ENCODE measurements around the gene PAX8. TPM values are rescaled to one million over a fixed set of nuclear protein-coding genes. Genes with fewer than 3 reads are reported as not detected.
A peak's percentile ranks its signal among the peaks of the same experiment; 100 is the strongest.

The PAX8 gene
- total and polyA plus RNA-seq, 2 of the 13 experiments (the other 11 are each of a cell fraction or from before 2014, with no cell fraction given): 1.5 to 8.8 TPM

DNA sequence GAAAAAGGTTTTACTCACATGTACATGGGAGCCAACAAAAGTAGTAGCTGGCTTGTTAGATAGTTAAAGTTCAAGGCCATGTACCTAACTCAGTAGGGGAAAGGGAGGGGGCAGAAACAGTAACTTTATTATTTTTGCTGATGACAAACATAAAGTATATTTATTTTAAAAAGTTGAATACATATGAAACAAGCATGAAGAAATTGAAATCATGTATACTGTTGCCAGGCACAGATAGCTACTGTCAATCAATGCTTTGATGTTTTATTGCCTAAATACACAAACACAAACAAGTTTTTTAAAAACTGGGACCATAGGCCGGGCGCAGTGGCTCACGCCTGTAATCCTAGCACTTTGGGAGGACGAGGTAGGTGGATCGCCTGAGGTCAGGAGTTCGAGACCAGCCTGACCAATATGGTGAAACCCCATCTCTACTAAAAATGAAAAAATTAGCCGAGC is 112.5 kb downstream of the PAX8 start (continued):
- TF ChIP-seq, protein P1, sequence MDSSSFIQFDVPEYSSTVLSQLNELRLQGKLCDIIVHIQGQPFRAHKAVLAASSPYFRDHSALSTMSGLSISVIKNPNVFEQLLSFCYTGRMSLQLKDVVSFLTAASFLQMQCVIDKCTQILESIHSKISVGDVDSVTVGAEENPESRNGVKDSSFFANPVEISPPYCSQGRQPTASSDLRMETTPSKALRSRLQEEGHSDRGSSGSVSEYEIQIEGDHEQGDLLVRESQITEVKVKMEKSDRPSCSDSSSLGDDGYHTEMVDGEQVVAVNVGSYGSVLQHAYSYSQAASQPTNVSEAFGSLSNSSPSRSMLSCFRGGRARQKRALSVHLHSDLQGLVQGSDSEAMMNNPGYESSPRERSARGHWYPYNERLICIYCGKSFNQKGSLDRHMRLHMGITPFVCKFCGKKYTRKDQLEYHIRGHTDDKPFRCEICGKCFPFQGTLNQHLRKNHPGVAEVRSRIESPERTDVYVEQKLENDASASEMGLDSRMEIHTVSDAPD (CRISPR knock-in tag; IDR thresholded peaks at IDR 0.05): 0 out of 2 replicates have a peak, but pooled peaks have one; percentile 17
- TF ChIP-seq NR2F1 (CRISPR knock-in tag; IDR thresholded peaks at IDR 0.05): no peak; a peak in 1 of 4 replicates
- no peak for TF ChIP-seq SPEN (CRISPR knock-in tag; IDR thresholded peaks at IDR 0.05; ENCODE audit: low read depth)
- TF ChIP-seq ZNF629 (CRISPR knock-in tag; conservative IDR thresholded peaks at IDR 0.05): 0 out of 2 replicates have a peak, but pooled peaks have one; percentile 17
- TF ChIP-seq, protein P2, sequence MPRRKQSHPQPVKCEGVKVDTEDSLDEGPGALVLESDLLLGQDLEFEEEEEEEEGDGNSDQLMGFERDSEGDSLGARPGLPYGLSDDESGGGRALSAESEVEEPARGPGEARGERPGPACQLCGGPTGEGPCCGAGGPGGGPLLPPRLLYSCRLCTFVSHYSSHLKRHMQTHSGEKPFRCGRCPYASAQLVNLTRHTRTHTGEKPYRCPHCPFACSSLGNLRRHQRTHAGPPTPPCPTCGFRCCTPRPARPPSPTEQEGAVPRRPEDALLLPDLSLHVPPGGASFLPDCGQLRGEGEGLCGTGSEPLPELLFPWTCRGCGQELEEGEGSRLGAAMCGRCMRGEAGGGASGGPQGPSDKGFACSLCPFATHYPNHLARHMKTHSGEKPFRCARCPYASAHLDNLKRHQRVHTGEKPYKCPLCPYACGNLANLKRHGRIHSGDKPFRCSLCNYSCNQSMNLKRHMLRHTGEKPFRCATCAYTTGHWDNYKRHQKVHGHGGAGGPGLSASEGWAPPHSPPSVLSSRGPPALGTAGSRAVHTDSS (CRISPR knock-in tag; conservative IDR thresholded peaks at IDR 0.05): no peak
- peak; percentile 86 for TF ChIP-seq SALL1 (CRISPR knock-in tag; IDR thresholded peaks at IDR 0.05)
- 0 out of 2 replicates have a peak, but pooled peaks have one; percentile 23 for TF ChIP-seq MAZ (IDR thresholded peaks at IDR 0.05; ENCODE audit: borderline replicate concordance, low read depth, low read length)
- no peak for TF ChIP-seq MAZ (CRISPR knock-in tag; IDR thresholded peaks at IDR 0.05; ENCODE audit: low read depth)
- TF ChIP-seq TGIF2 (CRISPR knock-in tag; IDR thresholded peaks at IDR 0.05): no peak
- TF ChIP-seq SP5 (CRISPR knock-in tag; IDR thresholded peaks at IDR 0.05; ENCODE audit: borderline replicate concordance, low read depth): no peak
- TF ChIP-seq, protein P3, sequence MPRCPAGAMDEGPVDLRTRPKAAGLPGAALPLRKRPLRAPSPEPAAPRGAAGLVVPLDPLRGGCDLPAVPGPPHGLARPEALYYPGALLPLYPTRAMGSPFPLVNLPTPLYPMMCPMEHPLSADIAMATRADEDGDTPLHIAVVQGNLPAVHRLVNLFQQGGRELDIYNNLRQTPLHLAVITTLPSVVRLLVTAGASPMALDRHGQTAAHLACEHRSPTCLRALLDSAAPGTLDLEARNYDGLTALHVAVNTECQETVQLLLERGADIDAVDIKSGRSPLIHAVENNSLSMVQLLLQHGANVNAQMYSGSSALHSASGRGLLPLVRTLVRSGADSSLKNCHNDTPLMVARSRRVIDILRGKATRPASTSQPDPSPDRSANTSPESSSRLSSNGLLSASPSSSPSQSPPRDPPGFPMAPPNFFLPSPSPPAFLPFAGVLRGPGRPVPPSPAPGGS (CRISPR knock-in tag; IDR thresholded peaks at IDR 0.05): no peak
- no peak for TF ChIP-seq SOX13 (IDR thresholded peaks at IDR 0.05)
- TF ChIP-seq SOX13 (CRISPR knock-in tag; conservative IDR thresholded peaks at IDR 0.05 in 1 of 2, IDR thresholded peaks at IDR 0.05 in 1 of 2): peak in 1 of 2 experiments; percentile 73; a peak in 1 of 4 replicates
- TF ChIP-seq ZNF256 (CRISPR knock-in tag; conservative IDR thresholded peaks at IDR 0.05): no peak
- TF ChIP-seq, protein P4, sequence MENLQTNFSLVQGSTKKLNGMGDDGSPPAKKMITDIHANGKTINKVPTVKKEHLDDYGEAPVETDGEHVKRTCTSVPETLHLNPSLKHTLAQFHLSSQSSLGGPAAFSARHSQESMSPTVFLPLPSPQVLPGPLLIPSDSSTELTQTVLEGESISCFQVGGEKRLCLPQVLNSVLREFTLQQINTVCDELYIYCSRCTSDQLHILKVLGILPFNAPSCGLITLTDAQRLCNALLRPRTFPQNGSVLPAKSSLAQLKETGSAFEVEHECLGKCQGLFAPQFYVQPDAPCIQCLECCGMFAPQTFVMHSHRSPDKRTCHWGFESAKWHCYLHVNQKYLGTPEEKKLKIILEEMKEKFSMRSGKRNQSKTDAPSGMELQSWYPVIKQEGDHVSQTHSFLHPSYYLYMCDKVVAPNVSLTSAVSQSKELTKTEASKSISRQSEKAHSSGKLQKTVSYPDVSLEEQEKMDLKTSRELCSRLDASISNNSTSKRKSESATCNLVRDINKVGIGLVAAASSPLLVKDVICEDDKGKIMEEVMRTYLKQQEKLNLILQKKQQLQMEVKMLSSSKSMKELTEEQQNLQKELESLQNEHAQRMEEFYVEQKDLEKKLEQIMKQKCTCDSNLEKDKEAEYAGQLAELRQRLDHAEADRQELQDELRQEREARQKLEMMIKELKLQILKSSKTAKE (CRISPR knock-in tag; IDR thresholded peaks at IDR 0.05; ENCODE audit: borderline replicate concordance): no peak
- TF ChIP-seq CAMTA2 (CRISPR knock-in tag; IDR thresholded peaks at IDR 0.05; ENCODE audit: borderline replicate concordance): no peak
- TF ChIP-seq GPN1 (CRISPR knock-in tag; IDR thresholded peaks at IDR 0.05; ENCODE audit: borderline replicate concordance): no peak
- TF ChIP-seq ZNF564 (CRISPR knock-in tag; IDR thresholded peaks at IDR 0.05): peak; percentile 37; the same call in 1 of the 2 replicates
- no peak for TF ChIP-seq ZNF883 (CRISPR knock-in tag; IDR thresholded peaks at IDR 0.05; ENCODE audit: not compliant biosample characterization)
- no peak for TF ChIP-seq MEIS1 (CRISPR knock-in tag; IDR thresholded peaks at IDR 0.05; ENCODE audit: borderline replicate concordance)
- TF ChIP-seq CEBPB (IDR thresholded peaks at IDR 0.05; ENCODE audit: borderline replicate concordance, low read depth, low read length): no peak
- no peak for TF ChIP-seq ZBTB42 (CRISPR knock-in tag; IDR thresholded peaks at IDR 0.05)
- no peak for TF ChIP-seq GZF1 (CRISPR knock-in tag; IDR thresholded peaks at IDR 0.05)
